Kidney (tissue), 14 donors: Measurements from ENCODE around the gene NIN. TPM values are rescaled to one million over a fixed set of nuclear protein-coding genes. Genes with fewer than 3 reads are reported as not detected.

Source experiments
- DNase-seq, 5 donors: peaks; one replicate each; pipeline ENCODE4 v3.0.0-alpha.2; 2013 to 2020
- FAIRE-seq: peaks from 2 replicates; lab custom pipeline; 2012; peaks lifted over from hg19 to GRCh38; lab: Jason Lieb, UNC
- H3K27ac ChIP-seq, 2 donors: one replicate each; pipeline ENCODE4 v1.7.0; 2013; ENCODE audit warnings: low read depth in 2 of 2, low read length in 2 of 2, inconsistent platforms in 1 of 2
- H3K27me3 ChIP-seq: one replicate; pipeline ENCODE4 v1.7.1; 2013; ENCODE audit warnings: low read length, inconsistent platforms; ENCODE audit not compliant: control insufficient read depth, insufficient read depth
- H3K36me3 ChIP-seq, 3 donors: one replicate each; pipeline versions ENCODE4 v1.7.0 to v1.7.1; 2013; ENCODE audit warnings: low read length in 3 of 3, control low read depth in 1 of 3, inconsistent platforms in 1 of 3; ENCODE audit not compliant: insufficient read depth in 3 of 3, control insufficient read depth in 2 of 3
- H3K4me1 ChIP-seq, 3 donors: one replicate each; pipeline versions ENCODE4 v1.7.0 to v1.7.1; 2013; ENCODE audit warnings: low read length in 3 of 3, inconsistent platforms in 1 of 3, low read depth in 1 of 3; ENCODE audit not compliant: control insufficient read depth in 2 of 3, insufficient read depth in 2 of 3
- H3K4me3 ChIP-seq, 3 donors: one replicate each; pipeline versions ENCODE4 v1.7.0 to v1.8.1; 2013; ENCODE audit warnings: low read length in 3 of 3, control low read depth in 1 of 3, inconsistent platforms in 1 of 3
- H3K9ac ChIP-seq, 3 donors: one replicate each; pipeline versions ENCODE4 v1.7.0 to v1.7.1; 2013; ENCODE audit warnings: low read length in 3 of 3, control low read depth in 1 of 3, inconsistent platforms in 1 of 3
- H3K9me3 ChIP-seq, 3 donors: one replicate each; pipeline versions ENCODE4 v1.7.0 to v1.7.1; 2013; ENCODE audit warnings: low read length in 3 of 3, control low read depth in 1 of 3, inconsistent platforms in 1 of 3; ENCODE audit not compliant: control insufficient read depth in 2 of 3, insufficient read depth in 1 of 3
- CTCF ChIP-seq: IDR thresholded peaks from 3 replicates; pipeline ENCODE4 v1.5.1; 2012; ENCODE audit warnings: mild to moderate bottlenecking, moderate library complexity, borderline replicate concordance; ENCODE audit not compliant: insufficient read depth; ENCODE audit errors: extremely low read depth
- intact Hi-C: fragments of 100-400 bp; cut with DNase I; formaldehyde crosslinking; loops from one replicate; pipeline ENCODE4 v1.11.1; 2022
- polyA plus RNA-seq: library from polyadenylated mRNA; stranded (reverse); fragments of 350-450 nt; fragmentation: Illumina TruSeq; extraction: RNeasy Lipid Tissue Mini Kit (QIAGEN cat#74804); gene quantifications from one replicate; pipeline ENCODE4 v1.2.3, GENCODE V29; 2014; ENCODE audit warnings: low read depth, low replicate concordance; ENCODE audit not compliant: insufficient read depth
- total RNA-seq: library from RNA; stranded (reverse); fragmentation: NEBNext Ultra II Directional; extraction: Animal tissue kit (Norgen Biotek cat#: 25700); gene quantifications from one replicate; pipeline ENCODE4 v1.2.1, GENCODE V29; 2021
- donor health status: control.
- donor health status: control.
- donor health status: control.
- donor health status: control.
- donor health status: control.
- donor health status: DM: yes; HTN: yes; CAD: no.
- donor health status: Normal renal cell carcinoma (clear cell type).

NIN gene
- total and polyA plus RNA-seq, 2 donors from 2014 or later = 3.6 to 40.0 TPM

DNA sequence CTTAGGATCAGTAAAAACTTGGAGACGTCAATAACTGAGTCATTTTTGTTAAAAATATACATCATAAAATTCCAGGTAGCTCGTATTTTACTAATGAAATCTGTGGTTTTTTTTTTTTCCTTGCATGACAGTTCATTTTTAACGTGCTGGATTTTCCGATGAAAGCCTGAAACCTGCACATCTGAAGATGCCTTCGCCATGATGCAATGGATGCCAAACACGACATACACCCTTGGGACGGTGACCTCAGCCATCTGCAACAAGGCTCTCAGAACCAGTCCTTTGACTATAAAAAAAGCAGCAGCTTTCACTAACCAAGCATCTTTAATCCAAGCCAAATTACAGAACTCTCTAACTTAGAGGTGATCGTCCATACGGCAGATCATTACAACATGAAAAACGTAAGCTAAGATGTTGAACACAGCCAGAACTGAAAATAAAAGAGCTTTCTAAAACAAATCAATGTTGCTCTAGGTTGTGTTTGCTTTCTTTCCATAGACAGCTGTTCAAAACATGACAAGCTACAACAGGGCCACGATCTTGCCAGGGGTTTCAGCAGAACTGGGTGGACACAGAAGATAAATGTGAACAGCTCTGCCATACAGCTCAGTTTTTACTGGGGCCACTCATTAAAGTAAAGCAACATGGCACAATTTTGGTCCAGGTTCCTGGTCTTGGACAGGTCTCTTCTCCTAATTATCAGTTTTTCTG, 7.8 kb downstream of the NIN start:
- intact Hi-C loops = no loop called here
- peaks cover 0 to 6% (median 0%) of the 10 kb centered on the region in 3 donors for H3K4me1 ChIP-seq
- no peaks in the 10 kb centered on the region for H3K36me3 ChIP-seq
- H3K9me3 ChIP-seq = no peaks in the 10 kb centered on the region
- no peak overlapping the region for H3K4me3 ChIP-seq
- DNase-seq (no peak), FAIRE-seq (no peak)
- no peak for TF ChIP-seq CTCF
- H3K27me3 ChIP-seq = no peaks in the 10 kb centered on the region
- H3K9ac ChIP-seq = no peak overlapping the region
- H3K27ac ChIP-seq = no peak overlapping the region

DNA sequence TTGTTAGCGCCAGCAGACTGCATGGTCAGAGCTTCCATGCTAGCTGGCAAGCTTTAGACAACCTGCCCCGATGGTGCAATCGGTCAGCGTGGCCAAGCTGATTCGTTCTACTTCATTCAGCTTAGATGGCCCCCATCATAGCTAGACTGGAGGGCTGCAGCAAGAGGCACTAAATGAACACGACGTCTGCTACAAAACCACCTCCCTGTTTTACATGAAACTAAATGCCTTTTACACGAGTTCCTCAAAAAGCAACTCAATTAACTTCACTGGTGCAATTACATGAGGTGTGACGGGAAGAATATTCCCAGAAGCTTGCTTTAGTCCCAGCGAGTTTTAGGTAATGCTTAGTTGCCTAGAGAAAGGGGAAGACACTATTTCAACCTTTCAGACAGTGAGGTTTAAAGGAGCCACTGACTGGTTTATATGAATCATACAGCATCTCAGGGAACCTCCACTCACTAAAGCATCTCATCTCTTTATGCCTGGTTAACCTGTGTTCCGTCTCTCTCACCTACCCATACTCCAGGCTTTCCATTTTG, 8.4 kb downstream of the NIN start:
- FAIRE-seq = no peak

GRCh38 chr14:50821510-50822464, 9.2 kb downstream of the NIN start:
- FAIRE-seq = no peak
- Histone ChIP-seq H3K27me3 (no peaks in the 10 kb centered on the region), H3K9me3 (no peaks in the 10 kb centered on the region), H3K4me1 (peaks cover 0 to 6% (median 0%) of the 10 kb centered on the region in 3 donors), H3K9ac (no peak overlapping the region), H3K36me3 (no peaks in the 10 kb centered on the region), H3K27ac (no peak overlapping the region), H3K4me3 (no peak overlapping the region)
- no peak for TF ChIP-seq CTCF
- intact Hi-C loops = no loop called here
- no peak for DNase-seq

More for the DNA sequence above, 8.4 kb downstream of the NIN start:
- Histone ChIP-seq H3K4me3 (no peak overlapping the region), H3K9me3 (no peaks in the 10 kb centered on the region), H3K36me3 (no peaks in the 10 kb centered on the region), H3K9ac (no peak overlapping the region), H3K27me3 (no peaks in the 10 kb centered on the region), H3K27ac (no peak overlapping the region), H3K4me1 (peaks cover 0 to 6% (median 0%) of the 10 kb centered on the region in 3 donors)
- no peak for TF ChIP-seq CTCF
- intact Hi-C loops = no loop called here
- DNase-seq = no peak
